ENCODE measurements around the gene MEX3C.

- TF ChIP-seq EZH2 (IDR thresholded peaks at IDR 0.05; ENCODE audit: borderline replicate concordance, low read length) (no peak), CTCF (IDR thresholded peaks at IDR 0.05; ENCODE audit: low read length) (peak; percentile 32; the same call in 1 of the 2 replicates)
Measured at GRCh38 chr18:51197661-51198424, at the start of gene MEX3C.

All from OCI-LY1 (cell line).